NCI-H226 (cell line): Measurements from ENCODE around the gene ZMAT5.

Source experiments
- DNase-seq: peaks from one replicate; pipeline ENCODE4 v3.0.0-alpha.2; 2015

ZMAT5 gene

GRCh38 chr22:29704528-29705285, 62.1 kb downstream of the ZMAT5 start:
- DNase-seq = no peak

GRCh38 chr22:29703569-29704195, 63.1 kb downstream of the ZMAT5 start:
- no peak for DNase-seq

DNA sequence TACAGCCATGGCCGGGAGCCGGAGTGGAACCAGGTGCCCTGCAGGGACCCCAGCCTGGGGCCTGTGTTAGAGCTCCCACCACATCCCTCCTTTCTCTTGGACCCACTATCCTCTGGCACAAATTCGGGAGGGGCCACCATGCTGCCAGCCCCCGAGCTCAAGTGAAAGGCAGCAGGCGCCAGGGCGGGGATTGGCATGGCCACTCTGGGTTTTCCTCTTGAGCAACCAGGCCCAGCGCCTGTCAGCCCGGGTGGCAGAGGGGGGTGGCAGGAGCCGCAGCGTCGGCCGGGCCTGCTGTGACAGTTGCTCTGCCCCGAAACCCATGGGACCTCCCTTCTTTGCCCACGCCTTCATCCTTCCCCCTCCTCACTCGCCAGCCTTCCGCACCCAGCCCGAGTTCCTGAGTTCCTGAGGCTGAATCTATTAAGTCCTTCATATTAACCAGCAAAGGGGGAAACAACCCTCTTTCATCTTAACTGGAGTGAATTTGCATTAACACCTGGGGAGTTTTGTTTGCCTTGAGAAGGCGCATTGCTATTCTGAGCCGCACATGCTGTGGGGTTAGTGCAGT, 63.8 kb downstream of the ZMAT5 start:
- no peak for DNase-seq

GRCh38 chr22:29702000-29702930, 64.5 kb downstream of the ZMAT5 start:
- no peak for DNase-seq

DNA sequence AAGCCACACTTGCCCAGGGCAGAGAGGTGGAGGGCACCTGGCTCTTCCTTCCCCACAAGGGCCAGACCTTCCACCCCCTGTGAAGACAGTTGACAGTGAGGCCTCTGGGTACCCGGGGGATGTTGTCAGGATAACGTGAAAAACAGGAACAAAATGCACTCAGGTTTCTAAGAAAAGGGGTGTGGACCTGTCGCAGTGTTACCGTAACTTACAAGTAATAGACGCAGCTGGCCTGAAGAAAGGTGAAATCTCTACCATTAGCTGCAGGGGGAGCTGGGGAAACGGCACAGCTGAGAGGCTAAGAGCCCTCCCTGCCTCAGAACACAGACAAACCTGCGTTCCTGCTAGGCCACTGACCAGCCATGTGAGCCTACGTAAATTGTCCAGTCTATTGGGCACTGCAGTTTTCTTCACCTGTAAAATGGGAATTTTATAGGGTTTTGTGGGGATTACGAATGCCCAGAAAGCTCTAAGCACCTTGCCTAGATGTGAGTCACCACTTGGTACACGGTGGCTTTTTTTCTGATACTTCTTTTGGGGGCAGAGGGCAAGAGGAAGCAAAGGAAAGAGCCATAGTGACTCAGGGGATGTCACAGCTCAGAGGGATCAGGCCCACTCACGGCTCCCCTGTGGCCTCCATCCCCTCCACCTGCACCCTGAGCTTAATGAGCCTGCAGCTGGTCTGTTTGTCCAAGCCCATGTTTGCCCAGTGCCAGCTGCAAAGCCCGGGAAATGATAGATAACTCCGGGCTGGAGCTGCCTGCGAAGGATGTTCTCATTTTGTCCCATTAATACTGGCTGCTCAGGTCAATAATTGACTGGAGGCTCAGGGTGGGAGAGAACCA, 65.4 kb downstream of the ZMAT5 start:
- DNase-seq = no peak

GRCh38 chr22:29700900-29701154, 66.0 kb downstream of the ZMAT5 start:
- no peak for DNase-seq

DNA sequence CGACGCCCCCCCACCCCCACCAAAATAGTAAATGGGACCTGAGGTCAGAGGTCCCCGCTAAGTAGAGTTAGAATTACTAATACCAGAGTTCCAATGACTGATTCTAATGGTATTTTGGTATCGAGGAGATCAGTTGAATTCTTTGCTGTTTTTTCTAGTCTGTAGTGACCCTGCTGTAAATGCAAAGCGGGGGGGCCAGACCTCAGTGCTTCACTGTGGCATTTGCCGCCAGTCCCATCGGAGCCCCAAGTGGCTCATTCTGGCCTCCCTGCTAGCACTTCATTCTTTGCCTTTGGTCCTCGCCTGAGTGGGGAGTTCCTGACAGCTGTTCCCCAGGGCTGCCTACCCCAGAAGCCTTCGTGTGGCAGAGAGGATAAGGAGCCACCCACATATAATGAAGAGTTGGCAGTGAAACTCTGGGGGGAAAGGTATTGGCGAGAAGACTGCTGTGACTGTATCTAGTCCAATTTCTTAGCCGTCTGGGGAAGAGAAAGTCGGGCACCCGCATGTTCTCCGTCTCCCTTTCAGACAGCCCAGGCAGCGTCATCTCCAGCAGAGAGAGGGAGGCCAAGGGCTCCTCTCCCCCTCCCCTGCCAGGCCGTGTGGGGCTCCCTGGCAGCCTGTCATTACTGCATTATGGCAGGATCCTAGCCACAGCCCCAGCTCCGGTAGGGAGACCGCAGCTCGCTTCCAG, 66.5 kb downstream of the ZMAT5 start:
- DNase-seq = no peak

GRCh38 chr22:29697853-29698598, 68.8 kb downstream of the ZMAT5 start:
- DNase-seq = no peak

DNA sequence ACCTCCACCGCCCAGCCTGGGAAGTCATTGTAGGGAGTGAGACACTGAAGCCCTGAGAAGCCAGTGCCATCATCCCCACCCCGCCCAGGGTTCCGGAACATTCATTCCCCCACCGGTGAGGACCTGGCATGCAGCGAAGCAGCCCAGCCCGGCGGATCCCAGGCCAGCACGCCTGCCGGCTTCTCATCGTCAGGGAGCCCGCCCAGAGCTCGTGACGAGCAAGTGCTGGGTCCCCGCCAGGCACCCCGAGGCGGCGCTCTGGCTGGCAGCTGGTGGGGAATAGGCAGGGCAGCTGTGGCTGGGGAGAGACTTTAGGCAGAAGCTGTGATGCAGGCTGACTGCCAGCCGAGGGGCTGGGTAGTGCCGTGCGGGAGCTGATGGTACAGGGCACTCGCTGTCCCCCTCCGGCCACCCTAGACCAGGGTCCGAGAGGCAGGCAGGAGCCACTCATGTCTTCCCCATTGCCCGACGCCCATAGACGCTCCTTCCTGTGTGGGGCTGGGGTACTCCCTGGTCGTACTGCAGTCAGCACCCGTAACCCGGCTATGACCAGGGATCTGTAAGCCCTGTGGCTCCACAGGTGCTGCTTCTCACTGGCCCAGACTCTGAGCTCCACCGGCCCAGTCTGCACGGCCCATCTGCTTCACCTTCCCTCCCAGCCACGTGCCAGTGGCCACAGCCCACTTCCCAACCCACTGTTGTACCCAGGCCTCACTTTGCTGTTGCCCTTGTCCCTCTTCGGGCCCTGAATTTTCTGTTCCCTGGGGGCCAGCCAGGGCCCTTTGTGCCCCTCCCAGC, 71.5 kb downstream of the ZMAT5 start:
- DNase-seq = no peak

GRCh38 chr22:29693671-29694070, 73.1 kb downstream of the ZMAT5 start:
- no peak for DNase-seq

DNA sequence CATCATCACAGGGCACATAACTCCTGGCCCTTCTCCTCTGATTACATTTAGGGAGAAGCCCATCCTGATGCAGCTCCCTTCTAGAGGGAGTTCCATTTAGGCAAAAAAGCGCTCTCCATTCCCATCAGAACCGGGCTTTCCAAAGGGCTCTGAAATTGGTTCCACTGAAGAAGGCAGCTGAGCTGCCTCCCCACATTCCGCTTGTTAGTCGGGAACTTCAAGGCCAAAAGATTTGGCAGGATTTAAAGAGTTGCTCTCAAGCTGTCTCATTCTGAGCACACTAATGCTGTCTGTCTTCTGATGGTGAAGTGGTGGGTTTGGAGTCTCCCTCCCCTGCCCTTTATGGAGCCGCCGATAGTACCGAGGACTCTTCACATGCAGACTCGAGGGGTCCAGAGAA, 73.6 kb downstream of the ZMAT5 start:
- no peak for DNase-seq

GRCh38 chr22:29692327-29692640, 74.5 kb downstream of the ZMAT5 start:
- DNase-seq = no peak

GRCh38 chr22:29691636-29692326, 75.0 kb downstream of the ZMAT5 start:
- DNase-seq = no peak

DNA sequence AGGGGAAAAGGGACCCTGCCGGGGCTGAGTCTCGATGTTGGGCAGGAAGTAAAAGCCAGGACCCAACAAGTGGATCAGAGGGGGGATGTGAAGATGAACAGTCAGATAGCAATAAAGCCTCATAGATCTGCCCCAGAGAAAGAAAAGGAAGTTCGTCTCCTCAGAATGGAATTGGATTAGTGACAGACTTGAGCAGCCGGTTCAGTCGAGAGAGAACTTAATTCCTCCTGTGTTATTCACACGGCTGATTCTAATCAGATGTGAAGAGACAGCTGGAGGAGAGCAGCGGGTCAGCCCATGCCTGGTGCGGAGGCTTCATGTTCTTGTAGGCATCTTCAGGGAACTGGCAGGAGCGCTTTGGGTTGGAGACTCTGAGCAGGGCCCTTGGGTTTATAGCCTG, 76.3 kb downstream of the ZMAT5 start:
- no peak for DNase-seq

GRCh38 chr22:29689880-29690213, 77.0 kb downstream of the ZMAT5 start:
- DNase-seq = no peak

- no peak for DNase-seq
These were observed 77.5 kb downstream of the ZMAT5 start for GRCh38 chr22:29689206-29689879.

DNA sequence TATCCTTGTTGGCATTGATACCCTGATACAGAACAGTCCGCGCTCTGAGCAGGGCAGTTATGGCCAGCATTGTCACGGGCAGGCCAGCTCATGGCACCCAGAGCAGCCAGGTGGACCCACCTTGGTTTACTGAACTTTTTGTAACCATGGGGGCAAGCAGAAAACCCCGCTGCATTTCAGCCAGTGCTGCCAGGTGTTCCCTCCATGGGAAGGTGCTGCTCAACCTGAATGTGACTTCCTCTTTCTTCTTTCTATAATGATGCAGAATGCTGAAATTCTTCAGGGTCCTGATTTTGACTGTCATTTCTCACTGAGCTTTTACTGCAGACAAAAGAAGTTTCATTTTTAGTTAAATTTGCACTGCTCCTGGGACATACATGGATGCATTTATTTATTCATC, 82.6 kb downstream of the ZMAT5 start:
- DNase-seq = no peak

DNA sequence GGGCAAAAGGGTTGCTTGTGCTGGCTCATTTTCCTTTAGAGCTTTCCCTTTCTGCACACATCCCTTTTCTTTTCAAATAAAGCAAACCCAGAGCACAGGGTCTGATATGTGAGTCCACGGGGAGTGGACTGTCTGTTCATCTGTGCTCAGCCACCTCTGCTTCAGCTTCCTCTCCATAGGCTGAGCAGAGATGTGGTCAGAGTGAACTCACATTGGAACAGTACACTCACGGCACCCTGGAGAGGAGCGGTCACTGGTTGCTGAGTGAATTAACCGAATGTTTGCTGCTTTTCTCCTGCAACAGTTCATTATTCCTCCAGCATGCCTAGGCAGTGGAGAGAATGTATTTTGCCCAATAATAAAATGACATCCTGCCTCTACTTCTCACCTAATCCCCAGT, 83.3 kb downstream of the ZMAT5 start:
- no peak for DNase-seq
